Measurements from ENCODE around the gene GRAMD2A.

GRCh38 chr15:72155635-72156616 is 41.7 kb downstream of the GRAMD2A start:
- no peak for TF ChIP-seq POLR2A (IDR thresholded peaks at IDR 0.05; ENCODE audit: low read length)
- TF ChIP-seq GATA1 (IDR thresholded peaks at IDR 0.05; ENCODE audit: low read depth, low read length) = no peak
